Middle frontal gyrus (tissue), 1 donor: ENCODE data around the gene ODAD3.
A peak's percentile ranks its signal among the peaks of the same experiment; 100 is the strongest.
"Not testable (repeated sequence)": the region's sequence is repeated elsewhere in the genome, so short reads cannot be mapped to it uniquely, and the experiment has no call there.

ENCODE experiments used
- DNase-seq: peaks from one replicate; pipeline ENCODE4 v3.0.0-alpha.2; 2015; ENCODE audit warnings: low spot score; ENCODE audit errors: extremely low spot score

Gene ODAD3

GRCh38 chr19:11460207-11460606 lies 25.3 kb upstream of the ODAD3 start:
- DNase-seq = no peak

GRCh38 chr19:11458912-11459311 lies 24.0 kb upstream of the ODAD3 start:
- DNase-seq = not testable (repeated sequence)

GRCh38 chr19:11458236-11458900 lies 23.4 kb upstream of the ODAD3 start:
- no peak for DNase-seq

DNA sequence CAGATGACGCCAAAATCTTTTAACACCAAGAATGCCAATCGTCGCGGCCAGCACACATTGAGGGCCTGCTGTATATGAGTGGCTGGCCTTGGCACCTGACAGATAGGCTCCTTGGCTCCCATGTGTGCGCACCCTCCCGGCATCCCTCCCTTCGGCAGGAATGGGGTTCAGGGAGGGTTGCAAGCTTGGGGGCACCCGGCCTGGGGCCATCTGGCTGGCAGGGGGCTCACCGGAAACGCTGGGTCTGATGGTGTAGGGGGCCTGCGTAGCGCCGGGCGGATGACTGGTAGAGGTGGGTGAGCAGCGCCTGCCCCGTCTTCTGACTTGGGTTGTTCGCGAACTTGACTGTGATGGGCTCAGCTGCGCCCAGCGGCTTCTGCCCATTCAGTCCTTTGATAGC lies 22.9 kb upstream of the ODAD3 start:
- DNase-seq = no peak

DNA sequence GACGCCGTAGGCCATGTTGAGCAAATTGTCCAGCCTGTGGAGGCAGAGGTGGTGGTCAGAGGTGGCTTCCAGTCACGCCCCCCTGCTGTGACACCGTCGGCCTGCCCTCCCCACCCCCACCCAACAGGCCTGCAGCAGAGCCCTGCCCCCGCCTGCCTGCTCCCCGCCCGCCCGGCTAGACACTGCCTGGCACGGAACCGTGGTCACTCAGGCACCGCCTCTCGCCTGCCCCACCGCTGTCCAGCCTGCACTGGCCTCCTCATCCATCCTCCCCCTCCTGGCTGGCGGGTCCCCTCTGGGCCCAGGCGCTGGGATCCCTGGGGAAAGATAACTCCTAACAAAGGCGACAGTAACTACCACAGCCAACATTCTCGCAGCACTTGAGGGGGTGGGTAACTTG lies 22.2 kb upstream of the ODAD3 start:
- peak; percentile 39 for DNase-seq

DNA sequence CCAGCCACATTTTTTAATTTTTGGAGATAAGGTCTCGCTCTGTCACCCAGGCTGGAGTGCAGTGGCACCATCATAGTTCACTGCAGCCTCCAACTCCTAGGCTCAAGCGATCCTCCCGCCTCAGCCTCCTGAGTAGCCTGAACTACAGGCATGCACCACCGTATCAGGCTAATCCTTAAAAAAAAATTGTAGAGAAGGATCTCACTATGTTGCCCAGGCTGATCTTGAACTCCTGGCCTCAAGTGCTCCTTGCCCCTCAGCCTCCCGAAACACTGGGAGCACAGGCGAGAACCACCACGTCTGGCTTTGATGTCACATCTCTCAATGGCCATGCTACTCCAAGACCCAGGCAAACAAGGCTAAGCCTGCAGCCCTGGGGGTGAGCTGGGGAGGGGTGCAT lies 21.7 kb upstream of the ODAD3 start:
- no peak for DNase-seq

- not testable (repeated sequence) for DNase-seq
These were observed 20.3 kb upstream of the ODAD3 start for GRCh38 chr19:11455233-11455554.

DNA sequence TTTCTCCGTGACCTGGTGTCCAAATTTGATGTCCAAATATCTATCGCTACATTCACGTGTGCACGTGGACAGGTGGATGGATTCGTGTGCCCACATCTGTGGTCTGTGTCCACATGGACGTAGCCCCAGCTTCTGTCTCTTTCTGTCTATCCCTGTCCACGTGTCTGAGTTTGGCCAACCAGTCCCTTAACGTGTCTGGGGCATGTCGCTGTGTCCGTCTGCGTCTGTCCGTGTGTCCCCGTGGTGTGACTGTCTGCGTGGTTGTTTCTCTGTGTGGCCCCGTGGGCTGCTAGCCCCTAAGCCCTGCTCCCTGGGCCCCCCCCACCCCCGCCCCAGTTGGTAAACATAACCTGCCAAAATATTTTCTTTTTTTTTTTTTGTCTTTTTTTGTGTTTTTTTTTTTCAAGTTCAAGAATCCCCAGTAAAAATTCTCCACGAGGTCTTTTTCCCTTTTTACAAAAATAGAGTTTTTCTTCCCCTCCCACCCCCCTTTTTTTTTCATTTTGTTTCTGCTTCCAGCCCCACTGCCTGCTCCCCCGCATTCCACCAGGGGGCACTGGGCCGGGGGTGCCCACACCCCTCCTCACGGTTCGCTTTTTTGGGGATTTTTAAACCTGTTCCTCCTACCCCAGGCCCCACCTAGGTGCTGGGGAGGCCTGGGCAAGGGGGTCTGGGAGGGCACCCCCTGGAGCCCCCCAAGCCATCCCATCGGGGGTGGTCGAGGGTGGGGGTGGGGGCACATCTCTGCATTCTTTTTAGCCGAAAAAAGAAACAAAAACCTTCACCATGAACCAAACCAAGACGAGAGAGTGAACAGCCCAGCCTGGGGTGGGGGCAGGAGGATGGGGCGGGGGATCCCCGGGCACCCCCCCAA lies 18.8 kb upstream of the ODAD3 start:
- no peak for DNase-seq

GRCh38 chr19:11452620-11453310 lies 17.8 kb upstream of the ODAD3 start:
- no peak for DNase-seq

GRCh38 chr19:11451871-11452619 lies 17.1 kb upstream of the ODAD3 start:
- DNase-seq = no peak

GRCh38 chr19:11451327-11451870 lies 16.5 kb upstream of the ODAD3 start:
- DNase-seq = no peak

DNA sequence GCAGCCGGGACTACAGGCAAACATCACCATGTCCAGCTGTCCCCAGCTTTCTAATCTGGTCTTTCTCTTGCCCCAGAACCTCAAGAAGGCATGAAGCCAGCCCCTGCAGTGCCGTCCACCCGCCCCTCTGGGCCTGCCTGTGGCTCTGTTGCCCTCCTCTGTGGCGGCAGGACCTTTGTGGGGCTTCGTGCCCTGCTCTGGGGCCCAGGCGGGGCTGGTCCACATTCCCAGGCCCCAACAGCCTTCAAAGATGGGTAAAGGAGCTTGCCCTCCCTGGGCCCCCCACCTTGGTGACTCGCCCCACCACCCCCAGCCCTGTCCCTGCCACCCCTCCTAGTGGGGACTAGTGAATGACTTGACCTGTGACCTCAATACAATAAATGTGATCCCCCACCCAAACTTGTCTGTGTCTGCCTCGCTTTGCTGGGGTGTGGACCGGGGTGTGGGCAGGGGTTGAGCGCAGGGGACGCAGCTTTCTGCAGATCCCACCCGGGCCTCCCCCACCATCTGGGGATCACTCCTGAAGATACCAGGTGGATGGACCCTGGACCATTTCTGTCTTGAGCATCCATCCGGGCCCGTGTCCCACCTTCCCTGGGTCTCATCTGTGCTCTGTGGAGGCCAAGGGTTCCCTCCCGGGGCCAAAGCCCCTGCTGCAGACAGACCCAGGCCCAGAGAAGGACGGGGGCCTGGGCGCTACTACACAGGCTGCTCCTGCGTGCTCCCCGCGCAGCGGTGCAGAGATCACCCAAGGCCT lies 15.8 kb upstream of the ODAD3 start:
- no peak for DNase-seq

DNA sequence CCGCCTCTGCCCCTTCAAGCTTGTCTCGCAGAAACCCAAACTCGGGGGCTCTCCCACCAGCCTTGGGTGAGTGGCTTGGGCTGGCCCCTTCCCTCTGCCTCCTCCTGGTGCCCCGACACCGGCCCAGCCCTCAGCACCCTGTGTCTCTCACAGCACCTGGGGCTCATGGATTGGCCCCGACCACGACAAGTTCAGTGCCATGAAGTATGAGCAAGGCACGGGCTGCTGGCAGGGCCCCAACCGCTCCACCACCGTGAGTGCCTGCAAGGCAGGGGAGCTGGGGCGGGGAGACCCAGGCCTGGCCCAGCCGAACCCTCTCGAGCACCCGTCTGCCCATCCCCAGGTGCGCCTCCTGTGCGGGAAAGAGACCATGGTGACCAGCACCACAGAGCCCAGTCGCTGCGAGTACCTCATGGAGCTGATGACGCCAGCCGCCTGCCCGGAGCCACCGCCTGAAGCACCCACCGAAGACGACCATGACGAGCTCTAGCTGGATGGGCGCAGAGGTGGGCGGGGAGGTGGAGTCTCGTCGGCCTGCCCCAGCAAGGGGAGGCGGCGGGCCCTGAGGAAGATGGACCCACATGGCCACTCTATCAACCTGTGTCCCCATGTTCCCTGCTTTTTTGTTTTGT lies 14.1 kb upstream of the ODAD3 start:
- DNase-seq = no peak

DNA sequence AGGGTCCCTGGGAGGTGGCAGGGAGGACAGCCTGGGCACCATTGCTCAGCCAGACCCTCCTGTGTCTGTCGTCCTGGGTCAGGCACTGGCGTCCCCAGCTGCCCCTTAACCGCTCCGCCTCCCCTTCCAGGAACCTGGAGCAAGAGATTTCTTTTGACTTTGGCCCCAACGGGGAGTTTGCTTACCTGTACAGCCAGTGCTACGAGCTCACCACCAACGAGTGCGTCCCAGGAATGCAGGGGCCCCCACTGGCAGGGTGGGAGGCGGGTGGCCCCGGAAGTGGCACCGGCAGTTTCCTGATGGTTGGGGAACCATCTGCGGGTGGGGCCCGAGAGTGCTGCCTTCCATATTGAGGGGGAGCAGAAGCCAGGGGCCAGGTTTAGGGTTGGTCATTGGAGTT lies 13.5 kb upstream of the ODAD3 start:
- DNase-seq = no peak

DNA sequence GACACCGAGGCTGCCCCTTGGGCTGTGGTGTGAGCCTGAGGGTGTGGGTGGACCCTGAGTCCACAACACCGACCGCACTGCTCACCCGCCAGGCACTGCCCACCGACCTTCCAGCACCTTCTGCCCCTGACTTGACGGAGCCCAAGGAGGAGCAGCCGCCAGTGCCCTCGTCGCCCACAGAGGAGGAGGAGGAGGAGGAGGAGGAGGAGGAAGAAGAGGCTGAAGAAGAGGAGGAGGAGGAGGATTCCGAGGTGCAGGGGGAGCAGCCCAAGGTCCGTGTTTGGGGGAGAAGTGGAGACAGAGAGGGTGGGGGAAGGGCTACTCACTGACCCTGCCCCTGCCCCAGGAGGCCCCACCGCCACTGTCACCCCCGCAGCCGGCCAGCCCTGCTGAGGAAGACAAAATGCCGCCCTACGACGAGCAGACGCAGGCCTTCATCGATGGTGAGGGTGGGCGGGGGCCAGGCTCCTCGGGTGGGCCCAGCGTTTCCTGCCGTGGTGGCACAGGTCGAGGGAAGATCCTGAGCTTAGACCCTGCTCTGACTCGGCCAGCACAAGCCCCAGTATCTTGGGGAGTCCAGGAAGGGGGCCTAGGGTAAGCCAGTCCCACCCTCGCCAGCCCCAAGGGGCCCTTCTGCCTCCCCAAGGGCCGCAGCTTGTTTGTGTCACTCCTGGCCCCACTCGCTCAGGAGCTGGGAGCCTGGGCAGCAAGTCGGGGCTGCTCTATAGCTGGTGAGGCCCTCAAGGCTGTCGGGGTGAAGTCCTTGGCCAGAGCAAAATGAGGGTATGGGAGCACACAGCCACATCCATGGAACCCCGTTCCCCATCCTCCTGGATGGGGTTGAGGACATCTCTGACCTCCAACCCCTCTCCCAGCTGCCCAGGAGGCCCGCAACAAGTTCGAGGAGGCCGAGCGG lies 12.7 kb upstream of the ODAD3 start:
- DNase-seq = no peak

DNA sequence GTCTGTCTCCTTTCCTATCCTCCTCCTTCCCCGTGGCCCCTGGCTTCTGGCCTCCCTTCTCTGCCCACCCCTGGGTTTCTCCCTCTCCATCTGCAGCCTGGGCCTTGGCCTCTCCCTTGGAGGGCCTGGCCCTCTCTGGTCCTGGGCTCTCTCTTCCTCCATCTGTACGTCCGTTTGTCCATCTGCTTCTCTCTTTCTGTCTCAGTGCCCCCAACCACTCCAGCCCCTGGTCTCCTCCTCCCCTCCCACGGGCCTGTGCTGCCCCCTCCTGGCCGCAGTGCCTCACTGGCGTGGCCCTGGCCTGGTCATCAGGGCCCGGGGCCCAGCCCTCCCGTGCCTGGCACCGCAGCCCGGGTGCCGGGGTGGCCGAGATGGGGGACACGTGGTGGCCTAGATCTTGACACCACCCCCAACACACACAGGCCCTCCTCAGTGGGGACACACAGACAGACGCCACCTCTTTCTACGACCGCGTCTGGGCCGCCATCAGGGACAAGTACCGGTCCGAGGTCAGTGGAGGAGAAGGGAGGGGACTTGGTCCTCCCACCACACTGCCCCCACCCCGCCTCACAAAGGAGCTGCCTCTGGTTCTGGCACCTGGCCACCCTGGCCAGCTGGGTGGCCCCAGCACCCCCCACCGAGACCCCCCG lies 11.9 kb upstream of the ODAD3 start:
- peak; percentile 69 for DNase-seq

DNA sequence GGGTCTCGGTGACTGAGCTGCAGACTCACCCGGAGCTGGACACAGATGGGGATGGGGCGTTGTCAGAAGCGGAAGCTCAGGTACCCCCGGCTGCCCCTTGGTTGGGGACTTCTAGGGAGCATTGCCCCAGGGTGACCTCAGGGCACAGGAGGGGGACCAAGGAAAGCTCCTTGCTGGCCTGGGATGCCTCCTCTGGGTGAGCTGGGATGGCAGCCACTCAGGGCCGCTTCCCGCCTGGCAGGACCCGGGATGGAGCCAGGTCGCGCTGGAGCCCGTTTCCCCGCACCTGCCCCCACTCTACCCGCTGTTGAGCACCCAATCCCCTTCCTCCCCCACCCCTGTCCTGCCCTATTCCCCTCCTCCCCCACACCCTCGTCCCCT lies 11.3 kb upstream of the ODAD3 start:
- no peak for DNase-seq

DNA sequence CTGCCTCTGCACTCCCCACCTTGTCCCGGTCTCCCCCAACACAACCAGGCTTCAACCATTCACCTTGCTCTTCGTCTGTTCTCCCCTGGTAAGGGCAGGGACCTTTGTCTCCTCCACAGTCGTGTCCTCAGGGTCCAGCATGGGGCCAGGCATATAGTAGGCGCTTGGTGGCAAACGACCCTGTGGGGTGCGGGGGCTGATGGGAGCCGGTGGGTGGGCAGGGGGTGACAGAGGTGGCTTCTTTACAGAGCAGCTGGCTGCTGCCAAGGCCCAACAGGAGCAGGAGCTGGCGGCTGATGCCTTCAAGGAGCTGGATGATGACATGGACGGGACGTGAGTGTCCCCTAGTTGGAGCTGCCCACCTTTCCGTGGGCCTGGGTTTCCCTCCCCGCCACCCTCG lies 10.2 kb upstream of the ODAD3 start:
- no peak for DNase-seq

DNA sequence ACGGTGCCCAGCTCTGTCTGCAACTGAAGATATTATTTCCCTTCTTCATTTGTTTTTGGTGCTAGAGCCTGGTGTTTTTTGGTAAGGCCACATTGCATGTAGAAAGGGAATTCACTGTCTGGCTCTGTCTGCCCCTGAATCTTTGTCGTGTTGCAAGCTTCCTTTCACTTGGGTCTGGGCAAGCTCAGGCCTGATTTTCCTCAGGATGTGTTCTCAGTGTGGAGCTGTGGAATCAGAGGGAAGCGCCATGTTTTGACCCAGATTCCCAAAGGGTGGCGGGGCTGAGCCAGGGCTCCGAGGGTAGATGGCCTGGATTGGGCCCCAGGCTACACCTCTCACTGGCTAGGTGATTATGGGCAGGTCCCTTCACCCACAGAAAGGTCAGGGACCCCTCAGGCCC lies 9.1 kb upstream of the ODAD3 start:
- no peak for DNase-seq
